Mammary epithelial cell (primary cell): ENCODE data around the gene CA10.

Experiments
- CTCF ChIP-seq, 2 donors: IDR thresholded peaks in 1 of 2; conservative IDR thresholded peaks in 1 of 2; 2 replicates each; pipeline ENCODE4 v1.5.1; 2011 to 2012; ENCODE audit warnings: inconsistent platforms in 2 of 2, low read length in 2 of 2, mild to moderate bottlenecking in 2 of 2, control low read depth in 1 of 2, low read depth in 1 of 2; ENCODE audit not compliant: insufficient read depth in 1 of 2; ENCODE audit errors: extremely low read depth in 1 of 2
- EZH2 ChIP-seq: IDR thresholded peaks from 2 replicates; pipeline ENCODE4 v1.6.1; 2012; ENCODE audit warnings: low read length, inconsistent platforms, borderline replicate concordance

DNA sequence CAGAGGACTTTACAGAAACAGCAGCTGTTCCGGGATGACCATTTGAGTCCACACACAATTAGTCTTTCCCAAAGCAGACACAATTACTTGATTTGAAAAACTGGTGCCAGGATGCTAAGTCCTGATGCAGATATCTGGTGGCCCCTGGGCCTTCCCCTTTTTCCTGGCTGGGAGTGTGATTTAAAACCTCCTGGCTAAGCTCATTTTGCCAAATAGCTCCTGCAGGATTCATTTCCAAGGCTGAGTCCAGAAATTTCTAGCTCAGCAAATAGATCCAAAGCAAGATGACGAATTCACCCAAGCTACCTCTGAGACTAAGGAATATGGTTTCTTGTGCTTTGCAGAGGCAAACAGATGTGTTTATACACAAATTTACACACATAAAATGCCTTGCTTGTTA, 422.2 kb downstream of the CA10 start:
- no peak for TF ChIP-seq CTCF (conservative IDR thresholded peaks at IDR 0.05 in 1 of 2, IDR thresholded peaks at IDR 0.05 in 1 of 2; ENCODE audit: extremely low read depth in 1 of 2, insufficient read depth in 1 of 2, low read depth in 1 of 2, low read length in 2 of 2)
- no peak for TF ChIP-seq EZH2
